GM12878 (cell line): ENCODE measurements around the gene GBA2. TPM values are rescaled to one million over a fixed set of nuclear protein-coding genes. Genes with fewer than 3 reads are reported as not detected.

Experiments used
- ATAC-seq: fragments of 200-7000 bp; cut with Tn5 transposase; 3 replicates; pipeline ENCODE4 v1.9.1; 2020; ENCODE audit warnings: mild to moderate bottlenecking, moderate library complexity
- BruUV-seq: library from RNA; stranded (reverse); fragments of 400-500 nt; replicated peaks from 2 replicates; lab custom pipeline; 2021; lab: Mats Ljungman, UMichigan
- CTCF ChIA-PET: fragments of 300-600 bp; sonication (Branson Sonifier 250); formaldehyde crosslinking; extraction: SDS; loops from one replicate; lab custom pipeline; 2021; ENCODE audit warnings: inconsistent platforms; lab: Yijun Ruan, JAX
- POLR2A ChIA-PET: fragments of 350-600 bp; formaldehyde crosslinking; extraction: SDS; loops from one replicate; lab custom pipeline; 2021; ENCODE audit warnings: inconsistent platforms; lab: Charles Lee
- RAD21 ChIA-PET: fragments of 300-600 bp; sonication (Branson Sonifier 250); formaldehyde crosslinking; loops from one replicate; lab custom pipeline; 2023; ENCODE audit warnings: antibody characterized with exemption; ENCODE audit not compliant: unreplicated experiment; lab: Charles Lee
- SMC1A ChIA-PET: fragments of 300-600 bp; sonication (Branson Sonifier 250); formaldehyde crosslinking; loops from one replicate; lab custom pipeline; 2023; ENCODE audit not compliant: unreplicated experiment, uncharacterized antibody; lab: Charles Lee
- DNase-seq: peaks from one replicate; pipeline ENCODE4 v3.0.0-alpha.2; 2011; ENCODE audit warnings: low read depth, low spot score
- FAIRE-seq: peaks from 3 replicates; lab custom pipeline; 2011; peaks lifted over from hg19 to GRCh38; lab: Jason Lieb, UNC
- H2AFZ ChIP-seq: 2 replicates; pipeline ENCODE4 v1.6.0; 2011; ENCODE audit warnings: low read depth, low read length, control low read depth; ENCODE audit not compliant: control insufficient read depth
- H3K27ac ChIP-seq: 2 replicates; pipeline ENCODE4 v1.5.1; 2011; ENCODE audit warnings: control low read depth; ENCODE audit not compliant: control insufficient read depth, insufficient read depth
- H3K27me3 ChIP-seq, 2 experiments: replicated peaks in 1 of 2; 2 replicates each; pipeline versions ENCODE4 v1.6.0 to v1.6.1; 2011; ENCODE audit warnings: low read length in 1 of 2; ENCODE audit not compliant: control insufficient read depth in 2 of 2, insufficient read depth in 2 of 2
- H3K36me3 ChIP-seq, 2 experiments: 2 replicates each; pipeline ENCODE4 v1.5.1; 2011; ENCODE audit warnings: low read length in 1 of 2; ENCODE audit not compliant: control insufficient read depth in 2 of 2, insufficient read depth in 2 of 2
- H3K4me1 ChIP-seq: 2 replicates; pipeline ENCODE4 v1.6.1; 2011; ENCODE audit warnings: mild to moderate bottlenecking, low read length, moderate library complexity, mixed read lengths; ENCODE audit not compliant: control insufficient read depth, insufficient read depth
- H3K4me2 ChIP-seq: 2 replicates; pipeline ENCODE4 v1.6.0; 2011; ENCODE audit warnings: control low read depth; ENCODE audit not compliant: control insufficient read depth, insufficient read depth
- H3K4me3 ChIP-seq: fragments of 200-600 bp; sonication (generic); 2 replicates; pipeline ENCODE4 v1.5.1; 2016
- H3K79me2 ChIP-seq: 2 replicates; pipeline ENCODE4 v1.6.0; 2011; ENCODE audit warnings: low read length; ENCODE audit not compliant: control insufficient read depth, insufficient read depth
- H3K9ac ChIP-seq: 2 replicates; pipeline ENCODE4 v1.8.0; 2011; ENCODE audit warnings: low read length, control low read depth, mixed read lengths; ENCODE audit not compliant: control insufficient read depth, insufficient read depth
- H3K9me3 ChIP-seq: replicated peaks from 3 replicates; pipeline ENCODE4 v1.5.1; 2011; ENCODE audit warnings: mild to moderate bottlenecking, low read length; ENCODE audit not compliant: control insufficient read depth, insufficient read depth
- H4K20me1 ChIP-seq: 2 replicates; pipeline ENCODE4 v1.6.0; 2011; ENCODE audit not compliant: control insufficient read depth, insufficient read depth
- ATF2 ChIP-seq: IDR thresholded peaks from 2 replicates; pipeline ENCODE4 v1.6.1; 2012; ENCODE audit warnings: low read length, inconsistent platforms
- BCL11A ChIP-seq: IDR thresholded peaks from 2 replicates; pipeline ENCODE4 v1.6.1; 2011; ENCODE audit warnings: low read depth, low read length
- BHLHE40 ChIP-seq, 2 experiments: fragments of 450-650 bp in 1 of 2; IDR thresholded peaks; 2 replicates each; pipeline ENCODE4 v1.6.1; 2011 to 2017; ENCODE audit warnings: low read depth in 2 of 2, borderline replicate concordance in 1 of 2, improper control_type of control experiment in 1 of 2, low read length in 1 of 2, mild to moderate bottlenecking in 1 of 2
- BRCA1 ChIP-seq: IDR thresholded peaks from 2 replicates; pipeline ENCODE4 v1.6.1; 2011; ENCODE audit warnings: low read depth, low read length, improper control_type of control experiment
- CHD4 ChIP-seq: fragments of 200-600 bp; sonication (generic); IDR thresholded peaks from 2 replicates; pipeline ENCODE4 v1.6.1; 2016; ENCODE audit warnings: mild to moderate bottlenecking
- CTCF ChIP-seq, 3 experiments: IDR thresholded peaks in 2 of 3; conservative IDR thresholded peaks in 1 of 3; 2 replicates each; pipeline ENCODE4 v1.5.1; 2011; ENCODE audit warnings: low read depth in 3 of 3, low read length in 3 of 3, mild to moderate bottlenecking in 3 of 3, control low read depth in 2 of 3, moderate library complexity in 2 of 3, inconsistent platforms in 1 of 3, mixed read lengths in 1 of 3; ENCODE audit not compliant: control insufficient read depth in 2 of 3, insufficient read depth in 1 of 3; ENCODE audit errors: extremely low read depth in 1 of 3
- JUND ChIP-seq: IDR thresholded peaks from 2 replicates; pipeline ENCODE4 v1.6.1; 2012; ENCODE audit warnings: low read depth, mild to moderate bottlenecking, low read length, improper control_type of control experiment, moderate library complexity
- NFXL1 ChIP-seq: fragments of 450-650 bp; IDR thresholded peaks from 2 replicates; pipeline ENCODE4 v1.6.1; 2017; ENCODE audit warnings: antibody characterized with exemption, mild to moderate bottlenecking, borderline replicate concordance
- NFYA ChIP-seq: IDR thresholded peaks from 2 replicates; pipeline ENCODE4 v1.6.1; 2011; ENCODE audit warnings: low read depth, mild to moderate bottlenecking, low read length, improper control_type of control experiment, borderline replicate concordance
- NKRF ChIP-seq: fragments of 450-650 bp; conservative IDR thresholded peaks from 2 replicates; pipeline ENCODE4 v1.6.1; 2017; ENCODE audit warnings: mild to moderate bottlenecking, moderate library complexity
- NR2C1 ChIP-seq: fragments of 450-650 bp; IDR thresholded peaks from 2 replicates; pipeline ENCODE4 v1.6.1; 2017; ENCODE audit warnings: antibody characterized with exemption, mild to moderate bottlenecking, moderate library complexity
- RAD21 ChIP-seq: IDR thresholded peaks from 2 replicates; pipeline ENCODE4 v1.6.1; 2011; ENCODE audit warnings: mild to moderate bottlenecking, low read depth, low read length, moderate library complexity; ENCODE audit not compliant: insufficient read depth
- WGBS: methylation state at CpG from one replicate; pipeline ENCODE4 v1.1.6; 2016; ENCODE audit warnings: low lambda C conversion rate; ENCODE audit not compliant: insufficient replicate concordance, insufficient coverage; ENCODE audit errors: missing lambda C conversion rate; 5-methylcytosine and 5-hydroxymethylcytosine counted together
- in situ Hi-C: fragments of 300-500 bp; cut with MboI; formaldehyde crosslinking; loops from 9 replicates; pipeline ENCODE4 v1.14.3; 2018; ENCODE audit warnings: mixed read lengths
- intact Hi-C: fragments of 100-400 bp; cut with micrococcal nuclease; formaldehyde crosslinking; loops from one replicate; pipeline ENCODE4 v1.14.2; 2022; ENCODE audit not compliant: unreplicated experiment
- polyA plus RNA-seq, 11 experiments: library from polyadenylated mRNA; depleted of rRNA in 4 of 11; unstranded in 6 of 11; stranded (reverse) in 5 of 11; fragments of >200 nt; fragmentation: Nextera tagmentation in 4 of 11; fragmentation: Illumina TruSeq in 1 of 11; extraction: Ambion mirVana in 4 of 11; extraction: Trizol in 1 of 11; gene quantifications; 1 replicate in 1 of 11; 2 replicates in 10 of 11; pipeline versions ENCODE4 v1.2.1 to v1.2.3, GENCODE V29; 2011 to 2016; ENCODE audit warnings: inconsistent platforms in 2 of 11, missing spikeins in 2 of 11, low read depth in 1 of 11
- total RNA-seq, 4 experiments: library from RNA; depleted of rRNA in 3 of 4; stranded (reverse); fragments of >200 nt in 3 of 4; fragmentation: Illumina TruSeq in 1 of 4; extraction: Trizol in 1 of 4; gene quantifications; 2 replicates each; pipeline versions ENCODE4 v1.2.1 to v1.2.3, GENCODE V29; 2013 to 2021

Gene GBA2
- total and polyA plus RNA-seq, 10 of the 15 experiments (the other 5 are each of a cell fraction or from before 2014, with no cell fraction given), result 15.3 to 45.1 (median 29.1) TPM

- TF ChIP-seq CTCF (IDR thresholded peaks at IDR 0.05 in 2 of 3, conservative IDR thresholded peaks at IDR 0.05 in 1 of 3; ENCODE audit: control insufficient read depth in 2 of 3, extremely low read depth in 1 of 3, insufficient read depth in 1 of 3, low read depth in 3 of 3, low read length in 3 of 3), result no peak
- TF ChIP-seq RAD21, result no peak
- TF ChIP-seq BHLHE40 (IDR thresholded peaks at IDR 0.05; ENCODE audit: borderline replicate concordance in 1 of 2, low read depth in 2 of 2, low read length in 1 of 2), result no peak
- no peak for TF ChIP-seq NR2C1
- no peak for TF ChIP-seq BCL11A
- no peak for TF ChIP-seq CHD4
- no peak for TF ChIP-seq NFYA
- TF ChIP-seq, all 136 proteins: peak for 0
These were observed 5.0 kb downstream of the GBA2 start (continued) for GRCh38 chr9:35743880-35744518.

- FAIRE-seq, result no peak
- Histone ChIP-seq H3K4me1 (no peaks in the 10 kb centered on the region; the same call in 1 of the 2 replicates), H3K4me2 (no peak overlapping the region), H3K27ac (no peak overlapping the region), H3K27me3 (no peaks in the 10 kb centered on the region), H3K4me3 (no peak overlapping the region), H2AFZ (no peak overlapping the region), H3K36me3 (peaks cover 22 to 33% of the 10 kb centered on the region in 2 experiments), H3K9me3 (no peaks in the 10 kb centered on the region), H4K20me1 (no peaks in the 10 kb centered on the region; the same call in 1 of the 2 replicates), H3K79me2 (peaks cover 38% of the 10 kb centered on the region), H3K9ac (no peak overlapping the region)
- 76% methylated on average over 2 of the region's 2 CpGs for WGBS
- BruUV-seq, result no TSS peak
- in situ Hi-C loops, result no loop called here
- ChIA-PET RAD21 (no interaction called here), SMC1A (interaction anchor here (0.9 to 1.8 kb wide), 2 partner anchors 14 to 83 kb away, joined by 3 read pairs; no protein-coding TSS in a partner anchor), CTCF (interaction anchor here (1.7 to 9.5 kb wide), 5 partner anchors 8 to 138 kb away, joined by 5 to 147 read pairs (median 8); partner anchors contain the start of genes CREB3 and TLN1), POLR2A (interaction anchor here (0.6 to 1.2 kb wide), 2 partner anchors 11 to 129 kb away, joined by 4 to 5 read pairs; partner anchors contain the start of genes CREB3 and TLN1)
- intact Hi-C loops, result no loop called here
- no peak for ATAC-seq
- DNase-seq, result no peak
- no peak for TF ChIP-seq ATF2
- no peak for TF ChIP-seq BRCA1
- TF ChIP-seq NKRF, result no peak
- no peak for TF ChIP-seq JUND
- no peak for TF ChIP-seq NFXL1
These were observed 5.6 kb downstream of the GBA2 start for GRCh38 chr9:35743452-35743851.
